ACC112 (cell line): Measurements from ENCODE around the gene TLCD3B.
A peak's percentile ranks its signal among the peaks of the same experiment; 100 is the strongest.

Experiments used
- H2AFZ ChIP-seq: fragments of 200-600 bp; sonication (generic); one replicate; pipeline ENCODE4 v1.6.0; 2017; ENCODE audit warnings: antibody characterized with exemption, low read length; ENCODE audit not compliant: unreplicated experiment
- H3K27ac ChIP-seq: fragments of 200-600 bp; sonication (generic); 2 replicates; pipeline ENCODE4 v1.5.1; 2014; ENCODE audit warnings: low read depth, mild to moderate bottlenecking, antibody characterized with exemption, low read length, moderate library complexity
- H3K27me3 ChIP-seq: fragments of 200-600 bp; sonication (generic); 2 replicates; pipeline ENCODE4 v1.6.1; 2014; ENCODE audit warnings: mild to moderate bottlenecking, antibody characterized with exemption, low read length, moderate library complexity, mixed read lengths; ENCODE audit not compliant: insufficient read depth
- H3K36me3 ChIP-seq: fragments of 200-600 bp; sonication (generic); 2 replicates; pipeline ENCODE4 v1.6.1; 2016; ENCODE audit warnings: mild to moderate bottlenecking, antibody characterized with exemption, low read length, moderate library complexity, mixed read lengths; ENCODE audit not compliant: insufficient read depth
- H3K4me1 ChIP-seq: fragments of 200-600 bp; sonication (generic); one replicate; pipeline ENCODE4 v1.6.1; 2016; ENCODE audit warnings: low read length, mixed read lengths; ENCODE audit not compliant: insufficient read depth, unreplicated experiment, control insufficient read depth
- H3K4me3 ChIP-seq: fragments of 200-600 bp; sonication (generic); 2 replicates; pipeline ENCODE4 v1.5.1; 2014; ENCODE audit warnings: mild to moderate bottlenecking, low read depth, low read length
- H3K79me2 ChIP-seq: fragments of 200-600 bp; sonication (generic); one replicate; pipeline ENCODE4 v1.6.0; 2016; ENCODE audit warnings: low read length; ENCODE audit not compliant: control insufficient read depth, unreplicated experiment, insufficient read depth

TLCD3B gene

GRCh38 chr16:30068333-30068732, 37.3 kb upstream of the TLCD3B start:
- peaks cover 58% of the 10 kb centered on the region for H3K36me3 ChIP-seq
- H3K4me3 ChIP-seq = peak overlapping the region; percentile 97
- no peak overlapping the region for H2AFZ ChIP-seq
- peaks cover 55% of the 10 kb centered on the region for H3K79me2 ChIP-seq
- H3K4me1 ChIP-seq = peaks cover 37% of the 10 kb centered on the region
- H3K27me3 ChIP-seq = no peaks in the 10 kb centered on the region
- H3K27ac ChIP-seq = peak overlapping the region; percentile 3; the same call in 1 of the 2 replicates

GRCh38 chr16:30067584-30067916, 36.5 kb upstream of the TLCD3B start:
- H3K4me3 ChIP-seq = peak overlapping the region; percentile 97
- peak overlapping the region; percentile 93; the same call in 1 of the 2 replicates for H3K27ac ChIP-seq
- no peaks in the 10 kb centered on the region for H3K27me3 ChIP-seq
- peaks cover 58% of the 10 kb centered on the region for H3K79me2 ChIP-seq
- no peak overlapping the region for H2AFZ ChIP-seq
- H3K36me3 ChIP-seq = peaks cover 57% of the 10 kb centered on the region
- peaks cover 40% of the 10 kb centered on the region for H3K4me1 ChIP-seq

- peaks cover 40% of the 10 kb centered on the region for H3K4me1 ChIP-seq
- no peaks in the 10 kb centered on the region for H3K27me3 ChIP-seq
- peaks cover 58% of the 10 kb centered on the region for H3K79me2 ChIP-seq
- peak overlapping the region; percentile 97 for H3K4me3 ChIP-seq
- no peak overlapping the region for H2AFZ ChIP-seq
- peak overlapping the region; percentile 93 for H3K27ac ChIP-seq
- peaks cover 51% of the 10 kb centered on the region for H3K36me3 ChIP-seq
These were observed 35.9 kb upstream of the TLCD3B start for GRCh38 chr16:30066761-30067583.

GRCh38 chr16:30065943-30066760, 35.1 kb upstream of the TLCD3B start:
- H3K27me3 ChIP-seq = no peaks in the 10 kb centered on the region
- H3K27ac ChIP-seq = peak overlapping the region; percentile 93
- peaks cover 44% of the 10 kb centered on the region for H3K36me3 ChIP-seq
- H2AFZ ChIP-seq = no peak overlapping the region
- H3K4me1 ChIP-seq = peaks cover 40% of the 10 kb centered on the region
- peaks cover 54% of the 10 kb centered on the region for H3K79me2 ChIP-seq
- H3K4me3 ChIP-seq = peak overlapping the region; percentile 97

GRCh38 chr16:30065102-30065942, 34.3 kb upstream of the TLCD3B start, which contains the start of gene ALDOA:
ALDOA (plus strand) TSS chr16:30065760; CDS start chr16:30066898, 1,138 bp downstream.
- Histone ChIP-seq H3K27me3 (no peaks in the 10 kb centered on the region), H3K4me3 (peak within 1 kb of the TSS; percentile 97), H3K27ac (peak within 1 kb of the TSS; percentile 93), H3K36me3 (peaks cover 37% of the 10 kb centered on the region; the same call in 1 of the 2 replicates), H3K4me1 (peaks cover 36% of the 10 kb centered on the region), H3K79me2 (peaks cover 52% of the 10 kb centered on the region), H2AFZ (peak within 1 kb of the TSS; percentile 10)

GRCh38 chr16:30064729-30065101, 33.6 kb upstream of the TLCD3B start:
- H3K27ac ChIP-seq = peak overlapping the region; percentile 93
- peaks cover 31% of the 10 kb centered on the region; the same call in 1 of the 2 replicates for H3K36me3 ChIP-seq
- no peaks in the 10 kb centered on the region for H3K27me3 ChIP-seq
- H3K4me3 ChIP-seq = peak overlapping the region; percentile 97
- H2AFZ ChIP-seq = peak overlapping the region; percentile 10
- H3K4me1 ChIP-seq = peaks cover 31% of the 10 kb centered on the region
- peaks cover 46% of the 10 kb centered on the region for H3K79me2 ChIP-seq

GRCh38 chr16:30063893-30064728, 33.0 kb upstream of the TLCD3B start:
- H3K27ac ChIP-seq = peak overlapping the region; percentile 93
- peak overlapping the region; percentile 97 for H3K4me3 ChIP-seq
- H3K36me3 ChIP-seq = peaks cover 25% of the 10 kb centered on the region; the same call in 1 of the 2 replicates
- H2AFZ ChIP-seq = peak overlapping the region; percentile 10
- H3K4me1 ChIP-seq = peaks cover 25% of the 10 kb centered on the region
- H3K79me2 ChIP-seq = peaks cover 40% of the 10 kb centered on the region
- H3K27me3 ChIP-seq = no peaks in the 10 kb centered on the region

- H3K27ac ChIP-seq = peak overlapping the region; percentile 93
- peaks cover 33% of the 10 kb centered on the region for H3K79me2 ChIP-seq
- peaks cover 19% of the 10 kb centered on the region; the same call in 1 of the 2 replicates for H3K36me3 ChIP-seq
- H3K27me3 ChIP-seq = no peaks in the 10 kb centered on the region
- peak overlapping the region; percentile 97 for H3K4me3 ChIP-seq
- H2AFZ ChIP-seq = no peak overlapping the region
- peaks cover 18% of the 10 kb centered on the region for H3K4me1 ChIP-seq
These were observed 32.3 kb upstream of the TLCD3B start for GRCh38 chr16:30063278-30063892.

GRCh38 chr16:30060836-30061554, 29.9 kb upstream of the TLCD3B start:
- Histone ChIP-seq H3K27ac (no peak overlapping the region), H2AFZ (no peak overlapping the region)

More at GRCh38 chr16:30060836-30061554, 29.9 kb upstream of the TLCD3B start:
- Histone ChIP-seq H3K4me1 (peaks cover 11% of the 10 kb centered on the region), H3K27me3 (no peaks in the 10 kb centered on the region), H3K36me3 (peaks cover under 1% of the 10 kb centered on the region; the same call in 1 of the 2 replicates), H3K4me3 (no peak overlapping the region), H3K79me2 (peaks cover 11% of the 10 kb centered on the region)
